ENCODE results near the gene NOL6. TPM values are rescaled to one million over a fixed set of nuclear protein-coding genes. Genes with fewer than 3 reads are reported as not detected.

The NOL6 gene
- total and polyA plus RNA-seq, 2 of the 13 experiments (the other 11 are each of a cell fraction or from before 2014, with no cell fraction given): 17.0 to 30.2 TPM

DNA sequence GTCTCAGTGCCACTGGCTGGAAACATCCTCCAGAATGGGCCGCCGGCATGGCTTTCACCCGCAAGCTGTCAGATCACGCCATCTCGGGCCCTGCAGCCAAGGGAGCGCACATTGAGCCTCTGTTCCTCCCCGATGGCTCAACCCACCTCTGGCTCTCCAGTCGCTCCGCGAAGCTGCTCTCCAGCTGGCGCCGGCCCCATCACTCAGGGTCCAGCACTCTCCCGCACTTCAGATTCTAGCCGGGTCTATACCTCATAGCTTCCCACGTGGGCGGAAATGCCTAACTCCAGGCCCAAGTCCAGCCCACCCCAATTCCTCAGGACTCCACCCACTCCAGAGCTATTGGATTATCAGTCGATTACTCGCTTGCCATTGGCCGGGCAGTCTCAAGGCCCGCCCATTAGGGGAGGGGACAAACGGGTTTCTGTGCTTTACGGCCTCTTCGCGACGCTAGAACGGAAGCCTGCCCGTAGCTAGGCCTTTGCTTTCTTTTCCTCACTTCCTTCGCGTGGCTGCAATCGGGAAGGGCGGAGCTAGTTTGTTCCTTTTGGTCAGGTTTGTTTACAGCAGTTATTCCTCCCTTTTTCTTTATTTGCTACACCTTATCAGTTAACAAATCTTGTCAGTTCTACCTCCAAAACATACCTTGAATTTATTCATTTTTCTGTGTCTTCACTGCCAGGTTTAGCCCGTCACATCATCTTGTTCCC, at the start of gene NOL6 (continued):
- TF ChIP-seq DR1 (CRISPR knock-in tag; IDR thresholded peaks at IDR 0.05): 0 out of 2 replicates have a peak, but pooled peaks have one; percentile 46
- TF ChIP-seq FOXA1 (IDR thresholded peaks at IDR 0.05): no peak
- no peak for TF ChIP-seq FOXA1 (CRISPR knock-in tag; IDR thresholded peaks at IDR 0.05)
- peak; percentile 29; the same call in 1 of the 2 replicates for TF ChIP-seq FOXK2 (IDR thresholded peaks at IDR 0.05)
- TF ChIP-seq, protein P1, sequence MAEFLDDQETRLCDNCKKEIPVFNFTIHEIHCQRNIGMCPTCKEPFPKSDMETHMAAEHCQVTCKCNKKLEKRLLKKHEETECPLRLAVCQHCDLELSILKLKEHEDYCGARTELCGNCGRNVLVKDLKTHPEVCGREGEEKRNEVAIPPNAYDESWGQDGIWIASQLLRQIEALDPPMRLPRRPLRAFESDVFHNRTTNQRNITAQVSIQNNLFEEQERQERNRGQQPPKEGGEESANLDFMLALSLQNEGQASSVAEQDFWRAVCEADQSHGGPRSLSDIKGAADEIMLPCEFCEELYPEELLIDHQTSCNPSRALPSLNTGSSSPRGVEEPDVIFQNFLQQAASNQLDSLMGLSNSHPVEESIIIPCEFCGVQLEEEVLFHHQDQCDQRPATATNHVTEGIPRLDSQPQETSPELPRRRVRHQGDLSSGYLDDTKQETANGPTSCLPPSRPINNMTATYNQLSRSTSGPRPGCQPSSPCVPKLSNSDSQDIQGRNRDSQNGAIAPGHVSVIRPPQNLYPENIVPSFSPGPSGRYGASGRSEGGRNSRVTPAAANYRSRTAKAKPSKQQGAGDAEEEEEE (CRISPR knock-in tag; IDR thresholded peaks at IDR 0.05; ENCODE audit: borderline replicate concordance): no peak
- no peak for TF ChIP-seq ATRX (CRISPR knock-in tag; IDR thresholded peaks at IDR 0.05; ENCODE audit: borderline replicate concordance)
- no peak for TF ChIP-seq EHMT2 (IDR thresholded peaks at IDR 0.05; ENCODE audit: borderline replicate concordance, low read depth, low read length)
- no peak for TF ChIP-seq ZNF672 (CRISPR knock-in tag; IDR thresholded peaks at IDR 0.05)
- TF ChIP-seq ZNF382 (CRISPR knock-in tag; IDR thresholded peaks at IDR 0.05; ENCODE audit: borderline replicate concordance): no peak
- peak; percentile 71; the same call in 1 of the 2 replicates for TF ChIP-seq ZNF225 (CRISPR knock-in tag; IDR thresholded peaks at IDR 0.05)
- TF ChIP-seq, protein P2, sequence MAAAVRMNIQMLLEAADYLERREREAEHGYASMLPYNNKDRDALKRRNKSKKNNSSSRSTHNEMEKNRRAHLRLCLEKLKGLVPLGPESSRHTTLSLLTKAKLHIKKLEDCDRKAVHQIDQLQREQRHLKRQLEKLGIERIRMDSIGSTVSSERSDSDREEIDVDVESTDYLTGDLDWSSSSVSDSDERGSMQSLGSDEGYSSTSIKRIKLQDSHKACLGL (CRISPR knock-in tag; IDR thresholded peaks at IDR 0.05): peak; percentile 99; the same call in 1 of the 2 replicates
- TF ChIP-seq, protein P3, sequence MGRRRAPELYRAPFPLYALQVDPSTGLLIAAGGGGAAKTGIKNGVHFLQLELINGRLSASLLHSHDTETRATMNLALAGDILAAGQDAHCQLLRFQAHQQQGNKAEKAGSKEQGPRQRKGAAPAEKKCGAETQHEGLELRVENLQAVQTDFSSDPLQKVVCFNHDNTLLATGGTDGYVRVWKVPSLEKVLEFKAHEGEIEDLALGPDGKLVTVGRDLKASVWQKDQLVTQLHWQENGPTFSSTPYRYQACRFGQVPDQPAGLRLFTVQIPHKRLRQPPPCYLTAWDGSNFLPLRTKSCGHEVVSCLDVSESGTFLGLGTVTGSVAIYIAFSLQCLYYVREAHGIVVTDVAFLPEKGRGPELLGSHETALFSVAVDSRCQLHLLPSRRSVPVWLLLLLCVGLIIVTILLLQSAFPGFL (CRISPR knock-in tag; IDR thresholded peaks at IDR 0.05): no peak
- TF ChIP-seq ZNF660 (CRISPR knock-in tag; IDR thresholded peaks at IDR 0.05; ENCODE audit: borderline replicate concordance, low read depth): no peak
- TF ChIP-seq CREB1 (IDR thresholded peaks at IDR 0.05): peak; percentile 56
- peak; percentile 89 for TF ChIP-seq CREB1 (CRISPR knock-in tag; IDR thresholded peaks at IDR 0.05)
- peak; percentile 93 for TF ChIP-seq PHF20 (CRISPR knock-in tag; IDR thresholded peaks at IDR 0.05)
- 0 out of 2 replicates have a peak, but pooled peaks have one; percentile 30 for TF ChIP-seq PHF21A (CRISPR knock-in tag; IDR thresholded peaks at IDR 0.05)
- TF ChIP-seq ZFX (CRISPR knock-in tag; IDR thresholded peaks at IDR 0.05; ENCODE audit: low read depth): peak; percentile 97
- peak; percentile 23; the same call in 1 of the 2 replicates for TF ChIP-seq ZNF451 (CRISPR knock-in tag; IDR thresholded peaks at IDR 0.05)
- peak; percentile 97 for TF ChIP-seq NFYC (CRISPR knock-in tag; IDR thresholded peaks at IDR 0.05)
- peak; percentile 35; the same call in 1 of the 2 replicates for TF ChIP-seq ZSCAN9 (CRISPR knock-in tag; IDR thresholded peaks at IDR 0.05; ENCODE audit: borderline replicate concordance)
- TF ChIP-seq HNF4A (CRISPR knock-in tag; IDR thresholded peaks at IDR 0.05): 0 out of 2 replicates have a peak, but pooled peaks have one; percentile 5
- 0 out of 2 replicates have a peak, but pooled peaks have one; percentile 11 for TF ChIP-seq REPIN1 (CRISPR knock-in tag; IDR thresholded peaks at IDR 0.05; ENCODE audit: borderline replicate concordance, low read depth)
- peak; percentile 52 for TF ChIP-seq ETV5 (CRISPR knock-in tag; IDR thresholded peaks at IDR 0.05; ENCODE audit: borderline replicate concordance)
- TF ChIP-seq, protein P4, sequence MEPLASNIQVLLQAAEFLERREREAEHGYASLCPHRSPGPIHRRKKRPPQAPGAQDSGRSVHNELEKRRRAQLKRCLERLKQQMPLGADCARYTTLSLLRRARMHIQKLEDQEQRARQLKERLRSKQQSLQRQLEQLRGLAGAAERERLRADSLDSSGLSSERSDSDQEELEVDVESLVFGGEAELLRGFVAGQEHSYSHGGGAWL (CRISPR knock-in tag; IDR thresholded peaks at IDR 0.05): peak; percentile 94; the same call in 1 of the 2 replicates
- peak; percentile 74 for TF ChIP-seq CREM (IDR thresholded peaks at IDR 0.05)
- no peak for TF ChIP-seq CREM (CRISPR knock-in tag; IDR thresholded peaks at IDR 0.05)
- TF ChIP-seq IRF2 (CRISPR knock-in tag; IDR thresholded peaks at IDR 0.05): peak; percentile 98

All from HepG2 (cell line).